HuH-7.5 (cell line): ENCODE data around the gene TBXAS1.

Experiments
- DNase-seq: peaks from one replicate; pipeline ENCODE4 v3.0.0; 2011; ENCODE audit warnings: low spot score

The TBXAS1 gene

DNA sequence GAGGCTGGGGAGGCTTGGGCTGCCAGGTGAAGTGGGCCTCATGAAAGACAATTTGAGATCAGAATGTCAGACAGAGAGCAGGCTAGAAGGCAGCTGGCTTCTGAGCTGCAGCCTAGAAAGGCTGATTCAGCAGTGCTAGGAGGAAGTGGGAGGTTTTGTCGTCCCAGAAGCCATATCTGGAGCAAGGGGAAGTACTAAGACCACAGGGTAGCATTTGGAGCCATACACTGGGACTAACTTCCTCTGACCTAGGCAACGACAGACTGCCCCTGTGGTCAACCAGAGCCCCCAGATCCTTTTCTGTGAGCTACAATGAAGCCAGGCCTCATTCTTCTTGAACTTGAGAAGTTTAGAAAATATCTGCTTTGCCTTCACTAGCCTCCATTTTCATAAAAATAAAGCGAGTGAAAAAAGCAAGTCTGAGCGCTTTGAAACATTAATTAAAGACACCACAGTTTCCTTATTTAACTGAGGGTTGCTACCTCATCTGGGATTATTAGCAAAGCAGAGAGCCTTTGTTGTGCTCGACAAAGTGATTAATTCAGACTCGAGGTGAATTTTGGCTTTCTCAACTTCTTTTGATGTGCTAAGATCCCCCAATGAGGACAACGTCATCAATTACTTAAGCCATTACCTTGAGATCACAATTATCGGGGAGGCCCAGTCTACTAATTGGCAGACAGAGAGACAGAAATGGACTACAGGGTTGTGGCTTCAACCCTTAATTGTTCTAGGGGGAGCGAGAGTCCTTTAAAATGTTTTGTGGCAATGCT is 26.6 kb downstream of the TBXAS1 start:
- DNase-seq, result no peak

DNA sequence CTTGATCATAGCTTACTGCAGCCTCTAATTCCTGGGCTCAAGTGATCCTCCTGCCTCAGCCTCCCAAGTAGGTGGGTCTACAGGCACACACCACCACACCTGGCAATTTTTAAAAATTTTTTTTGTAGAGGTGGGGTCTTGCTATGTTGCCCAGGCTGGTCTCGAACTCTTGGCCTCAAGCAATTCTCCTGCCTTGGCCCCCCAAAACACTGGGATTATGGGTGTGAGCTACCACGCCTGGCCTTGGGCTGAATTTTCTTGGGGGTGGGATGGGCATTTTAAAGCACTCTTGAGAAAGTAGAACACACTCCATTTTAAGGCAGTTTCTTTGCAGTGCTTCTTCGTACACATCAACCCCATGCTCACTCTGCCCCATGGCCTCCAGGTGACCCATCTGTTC is 28.7 kb downstream of the TBXAS1 start:
- DNase-seq, result no peak

DNA sequence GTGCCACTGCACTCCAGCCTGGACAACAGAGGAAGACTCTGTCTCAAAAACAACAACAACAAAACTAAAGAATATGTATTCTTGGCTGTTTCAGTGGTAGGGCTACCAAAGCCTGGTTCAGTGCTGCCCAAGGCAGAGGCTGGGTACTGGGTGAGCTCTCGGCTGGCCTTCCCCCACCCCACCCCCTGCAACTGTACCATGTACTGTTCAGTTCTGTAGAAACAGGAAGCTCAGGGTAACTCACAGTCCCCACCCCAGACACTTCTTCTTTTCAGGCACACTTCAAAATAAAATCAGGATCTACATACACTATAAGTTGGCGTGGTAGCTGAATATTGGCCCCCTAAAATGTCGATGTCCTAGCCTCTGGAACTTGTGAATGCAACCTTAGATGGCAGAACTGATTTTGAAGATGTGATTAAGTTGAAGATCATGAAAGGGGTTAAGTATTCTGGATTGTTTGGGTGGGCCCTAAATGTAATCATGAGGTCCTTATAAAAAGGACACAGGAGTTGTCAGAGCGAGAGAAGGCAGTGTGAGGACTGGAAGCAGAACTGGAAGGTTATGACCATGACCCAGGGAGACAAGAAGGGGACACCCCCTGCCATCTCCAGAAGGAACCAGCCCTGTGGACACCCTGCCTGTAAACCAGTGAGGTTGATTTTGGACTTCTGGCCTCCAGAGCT is 31.2 kb downstream of the TBXAS1 start:
- no peak for DNase-seq

DNA sequence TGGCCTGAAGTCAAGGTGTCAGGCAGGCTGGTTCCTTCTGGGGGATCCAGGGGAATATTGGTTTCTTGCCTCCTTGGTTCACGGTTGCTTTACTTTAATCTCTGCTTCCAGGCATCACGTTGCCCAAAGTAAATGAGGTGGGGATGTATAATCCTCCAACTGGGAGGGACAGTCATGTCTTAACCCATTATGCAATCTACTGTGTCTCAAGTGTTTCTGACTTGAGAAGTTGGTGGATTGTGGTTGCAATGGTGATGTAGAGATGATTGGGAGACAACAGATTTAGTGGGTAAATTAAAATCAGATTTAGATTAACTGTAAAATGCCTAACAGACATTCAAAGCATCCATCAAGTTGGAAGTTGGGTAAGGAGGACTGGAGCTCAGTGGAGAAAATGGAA is 32.7 kb downstream of the TBXAS1 start:
- no peak for DNase-seq

DNA sequence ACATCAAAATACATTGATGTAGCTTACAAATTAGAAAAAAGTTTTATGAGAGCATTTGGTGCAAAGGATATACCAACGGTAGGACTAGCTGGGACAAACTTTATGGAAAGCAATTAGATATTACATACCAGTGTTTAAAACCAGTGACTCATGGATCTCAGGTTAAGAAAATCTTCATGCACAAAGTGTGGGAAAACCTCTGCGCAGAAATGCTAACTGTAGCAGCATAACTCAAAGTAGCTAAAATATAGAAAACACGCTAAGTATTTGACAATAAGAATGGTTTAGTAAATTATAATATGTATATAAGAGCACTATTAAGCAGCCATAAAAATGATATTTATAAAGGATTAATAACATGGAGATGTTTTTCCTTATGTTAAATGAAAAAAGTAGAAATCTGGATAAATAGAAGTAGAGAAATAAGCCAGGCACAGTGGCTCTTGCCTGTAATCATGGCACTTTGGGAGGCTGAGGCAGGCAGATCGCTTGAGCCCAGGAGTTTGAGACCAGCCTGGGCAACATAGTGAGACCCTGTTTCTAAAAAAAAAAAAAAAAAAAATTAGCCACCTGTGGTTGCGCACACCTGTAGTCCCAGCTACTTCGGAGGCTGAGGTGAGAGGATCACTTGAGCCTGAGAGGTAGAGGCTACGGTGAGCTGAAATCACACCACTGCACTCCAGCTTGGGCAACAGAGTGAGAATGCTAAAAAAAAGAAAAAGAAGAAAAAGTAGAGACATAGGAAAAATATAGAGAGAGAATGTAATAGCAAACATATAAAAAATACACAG is 37.2 kb downstream of the TBXAS1 start:
- no peak for DNase-seq

DNA sequence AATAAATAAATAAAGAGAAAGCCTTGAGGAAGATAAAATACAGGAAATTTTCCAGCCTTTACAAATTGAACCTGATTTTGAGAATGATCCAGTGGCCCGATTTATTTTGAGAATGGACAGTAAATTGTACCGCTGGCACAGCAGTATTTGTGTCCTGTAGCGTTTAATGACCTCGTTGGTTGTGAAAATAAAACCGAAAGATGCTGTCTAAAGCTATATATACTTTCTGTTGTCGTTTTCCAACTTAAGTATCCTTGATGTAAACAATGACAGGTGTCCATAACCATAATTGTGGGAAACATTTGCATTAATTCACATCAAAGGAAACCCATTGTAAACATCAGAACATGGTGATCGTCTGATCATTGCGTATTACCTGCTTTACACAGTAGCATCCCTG is 38.8 kb downstream of the TBXAS1 start:
- DNase-seq, result no peak

DNA sequence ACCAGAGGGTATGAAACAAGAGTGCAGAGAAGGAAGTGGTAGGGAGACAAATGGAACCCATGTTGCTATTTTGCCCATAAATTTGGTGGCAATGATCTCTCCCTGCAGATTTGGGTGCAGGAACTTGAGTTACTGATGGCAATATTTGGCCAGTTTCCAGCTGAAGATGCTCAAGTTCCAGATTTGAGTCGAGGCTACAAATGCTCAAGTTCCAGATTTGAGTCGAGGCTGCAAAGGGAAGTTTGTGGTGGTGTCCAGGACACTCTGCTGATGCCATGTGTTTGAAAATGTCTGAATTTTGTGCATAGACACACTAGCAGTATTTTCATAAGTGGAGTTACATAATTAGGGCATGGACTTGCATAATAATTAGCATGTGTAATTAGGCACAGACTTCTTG is 40.8 kb downstream of the TBXAS1 start:
- DNase-seq, result no peak

DNA sequence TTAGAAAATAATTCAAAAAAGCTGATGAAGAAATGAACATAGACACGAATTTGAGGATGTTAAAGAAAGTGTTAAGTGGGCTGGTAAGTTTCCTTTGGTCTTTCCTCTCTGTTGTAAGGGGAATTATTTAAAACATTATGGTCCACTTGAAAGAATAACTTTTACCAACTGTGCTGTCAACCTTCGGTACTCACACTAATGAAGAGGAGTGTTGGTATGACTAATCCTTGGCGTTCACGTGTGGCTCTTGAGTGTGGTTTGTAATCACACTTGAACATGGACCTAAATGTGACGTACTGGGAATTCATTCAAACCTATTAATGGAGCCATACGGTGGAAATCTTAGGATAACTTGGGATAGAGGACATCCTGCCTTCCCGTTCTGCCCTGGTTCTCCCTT is 41.3 kb downstream of the TBXAS1 start:
- no peak for DNase-seq

DNA sequence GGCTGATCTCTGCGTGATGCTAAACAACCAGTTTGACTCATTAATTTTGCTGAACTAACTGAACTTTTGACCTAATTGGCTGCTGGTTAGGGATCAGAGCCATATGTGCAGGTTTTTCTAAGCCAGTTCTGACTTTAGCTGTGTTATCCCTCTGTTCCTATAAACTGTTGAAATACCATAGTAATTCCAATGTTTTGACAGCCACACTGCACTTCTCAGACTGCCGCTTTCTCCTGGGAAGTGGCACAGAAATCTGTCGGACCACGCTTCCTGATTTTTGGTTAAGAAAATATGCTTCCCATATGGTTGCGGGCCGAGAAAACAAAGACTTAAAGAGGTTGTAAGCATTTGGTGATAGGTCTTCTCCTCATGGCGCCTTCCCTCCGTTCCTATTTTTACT is 42.3 kb downstream of the TBXAS1 start:
- no peak for DNase-seq

DNA sequence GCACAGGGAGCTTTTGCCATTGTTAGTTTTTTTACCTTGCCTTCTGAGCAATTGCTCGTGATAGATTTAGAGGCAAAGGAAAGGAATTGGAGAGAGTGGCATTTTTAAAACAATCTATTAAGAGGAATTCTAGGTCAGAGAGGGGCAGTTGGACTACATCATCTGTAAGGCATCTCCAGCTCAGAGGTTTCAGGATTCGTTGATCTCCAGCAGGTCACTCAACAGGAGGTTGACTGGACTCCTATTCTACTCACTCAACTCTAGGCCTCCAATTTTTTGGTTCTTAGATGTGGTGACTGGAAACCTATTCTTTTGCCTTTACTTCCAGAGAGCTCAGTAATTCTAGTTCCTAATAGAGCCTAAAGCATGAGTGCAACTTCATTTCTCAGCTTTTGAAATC is 42.8 kb downstream of the TBXAS1 start:
- no peak for DNase-seq

DNA sequence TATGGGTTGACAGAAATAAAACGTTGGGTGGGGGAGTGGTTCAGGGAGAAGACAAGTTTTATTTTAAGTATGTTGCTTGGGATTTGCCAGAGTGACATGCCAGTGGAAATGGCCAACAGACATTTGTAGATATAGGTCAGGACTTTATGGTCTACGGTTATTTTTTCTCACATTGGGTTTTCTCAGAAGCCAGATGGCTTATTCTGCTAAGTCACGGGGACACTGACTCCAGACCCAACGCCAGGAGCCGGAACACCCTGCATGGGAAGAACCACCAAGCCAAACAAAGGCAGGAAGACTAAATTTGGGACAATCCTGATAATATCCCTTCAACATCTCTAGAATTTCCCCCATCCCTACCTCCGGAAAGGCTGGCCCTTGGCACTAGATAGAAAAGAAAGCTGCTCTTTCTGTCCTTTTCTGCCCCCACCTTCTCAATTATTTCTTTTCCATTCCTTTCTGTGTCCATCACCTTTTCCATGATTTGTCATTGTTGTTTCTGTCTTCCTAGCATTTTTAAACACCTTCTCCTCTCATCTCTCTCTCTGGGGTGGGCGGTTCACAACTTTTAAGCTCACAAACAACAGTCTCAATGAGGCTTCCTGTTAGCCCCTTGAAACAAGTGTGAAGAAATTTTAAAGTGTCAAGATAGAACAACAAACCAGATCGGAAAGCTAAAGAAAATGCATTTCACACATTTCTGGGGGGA is 44.7 kb downstream of the TBXAS1 start:
- no peak for DNase-seq

DNA sequence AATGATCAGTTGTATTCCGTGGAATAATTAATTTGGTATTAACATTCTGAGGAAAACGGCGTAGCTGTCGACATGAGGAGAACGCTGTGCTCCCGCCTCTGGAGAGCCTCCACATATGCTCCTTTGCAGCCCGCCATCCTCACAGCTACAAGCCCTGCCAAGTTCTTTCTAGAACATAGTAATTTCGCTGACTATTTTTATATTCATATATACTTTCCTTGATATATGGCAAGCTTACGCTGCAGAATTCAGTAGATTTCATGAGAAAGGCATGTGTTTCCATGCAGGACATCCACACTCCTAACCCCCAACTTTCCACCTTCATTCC is 45.2 kb downstream of the TBXAS1 start:
- DNase-seq, result no peak

DNA sequence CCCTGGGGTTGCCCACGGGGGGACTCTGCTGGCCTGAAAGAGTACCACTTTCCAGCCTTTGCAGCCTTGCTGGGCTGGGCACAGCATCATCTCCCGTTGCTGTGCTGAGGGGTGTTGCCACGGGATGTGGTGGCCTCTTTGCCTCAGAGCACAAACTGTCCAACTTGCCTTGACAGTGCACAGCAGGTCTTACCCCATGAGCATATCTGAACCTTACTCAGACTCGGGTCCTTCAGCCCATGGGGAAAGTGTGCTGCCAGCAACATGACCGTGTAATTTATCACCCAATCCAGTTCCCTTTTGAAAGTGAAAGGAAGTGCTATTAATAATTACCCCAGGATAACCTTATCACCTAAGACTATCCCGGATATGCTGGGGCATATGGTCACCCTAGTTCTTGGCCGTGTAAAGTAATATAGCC is 46.8 kb downstream of the TBXAS1 start:
- DNase-seq, result no peak

DNA sequence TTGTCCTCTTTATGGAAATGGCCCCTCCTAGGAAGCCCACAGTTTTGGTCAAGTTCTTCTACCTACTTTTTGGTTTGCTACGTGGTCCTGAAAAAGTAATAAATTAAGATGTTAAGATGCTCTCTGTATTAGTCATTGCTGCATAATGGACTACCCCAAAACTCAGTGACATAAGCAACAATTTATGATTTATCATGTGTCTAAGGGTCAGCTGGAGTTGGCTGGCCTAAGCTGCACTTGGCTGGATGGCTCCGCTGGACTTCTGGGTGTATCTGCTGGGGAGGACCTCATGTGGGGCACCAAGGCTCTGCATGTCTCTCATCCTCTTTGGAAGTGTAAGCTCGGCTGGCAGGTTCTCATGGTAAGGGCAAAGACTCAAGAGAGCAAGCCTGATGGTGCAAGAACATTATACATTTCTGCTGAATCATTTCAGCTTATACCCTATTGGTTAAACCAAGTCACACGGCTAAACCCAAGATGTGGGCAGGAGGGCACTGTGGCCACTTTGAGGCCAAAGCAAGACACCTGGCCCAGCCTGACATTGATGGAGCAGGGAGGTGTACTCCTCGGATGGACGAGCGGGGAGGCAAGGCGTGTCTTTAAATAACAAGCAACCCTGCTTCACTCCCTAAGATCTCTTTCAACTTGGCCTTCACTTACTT is 47.7 kb downstream of the TBXAS1 start:
- DNase-seq, result no peak

DNA sequence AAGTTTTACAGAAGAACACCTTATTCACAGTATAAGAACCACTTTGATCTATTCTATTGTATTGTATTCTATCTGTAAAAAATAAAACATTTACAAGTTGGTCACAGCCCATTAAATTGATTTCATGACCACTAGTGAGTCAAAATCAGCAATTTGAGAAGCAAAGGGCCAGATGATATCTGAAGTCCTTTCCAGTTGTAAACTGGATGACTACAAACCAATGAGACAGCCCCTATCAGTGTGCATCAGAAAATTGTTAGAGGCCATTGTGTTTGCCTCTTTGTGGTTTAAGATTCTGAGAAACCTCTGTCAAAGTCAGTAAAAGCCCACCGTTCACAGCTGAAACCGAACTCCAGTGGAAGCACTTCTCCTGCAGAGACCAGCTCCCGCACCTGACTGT is 54.8 kb downstream of the TBXAS1 start:
- DNase-seq, result no peak

DNA sequence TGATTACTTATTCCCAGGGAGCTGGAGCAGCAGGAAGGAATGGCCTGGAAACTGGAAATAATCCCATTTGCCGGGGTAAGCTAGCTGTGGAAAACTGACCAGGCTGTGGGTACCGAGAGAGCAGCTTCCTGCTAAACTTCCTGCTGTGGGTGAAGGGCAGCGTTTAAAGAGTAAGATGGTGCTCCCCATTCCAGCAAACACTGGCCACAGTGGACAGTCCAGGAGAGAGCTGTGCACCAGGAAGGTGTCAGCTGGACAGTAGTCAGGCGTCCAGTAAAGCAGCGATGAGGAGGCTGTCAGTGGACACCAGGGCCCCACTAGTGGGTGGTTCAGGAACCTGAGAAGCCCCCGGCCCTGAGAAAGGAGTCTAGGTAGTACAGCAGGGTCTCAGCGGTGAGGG is 55.4 kb downstream of the TBXAS1 start:
- DNase-seq, result no peak

DNA sequence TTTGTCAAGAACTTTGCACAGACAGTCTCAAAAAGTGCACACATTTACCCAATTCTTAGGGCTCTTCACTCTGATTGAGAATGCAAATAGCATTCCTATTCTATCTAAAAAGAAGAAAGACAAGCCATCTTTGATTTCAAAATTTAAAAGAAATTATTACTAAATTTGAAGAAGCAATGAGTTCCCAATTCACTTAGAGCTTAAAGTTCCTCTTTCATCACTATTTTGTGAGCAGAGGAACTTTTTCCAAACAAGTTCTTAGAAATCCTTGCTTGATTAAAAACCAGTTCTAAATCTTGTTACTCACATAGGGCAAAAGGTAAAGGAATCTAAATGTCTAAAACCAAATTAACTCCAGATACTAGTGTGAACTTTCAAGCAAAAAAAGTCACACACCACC is 56.4 kb downstream of the TBXAS1 start:
- no peak for DNase-seq

DNA sequence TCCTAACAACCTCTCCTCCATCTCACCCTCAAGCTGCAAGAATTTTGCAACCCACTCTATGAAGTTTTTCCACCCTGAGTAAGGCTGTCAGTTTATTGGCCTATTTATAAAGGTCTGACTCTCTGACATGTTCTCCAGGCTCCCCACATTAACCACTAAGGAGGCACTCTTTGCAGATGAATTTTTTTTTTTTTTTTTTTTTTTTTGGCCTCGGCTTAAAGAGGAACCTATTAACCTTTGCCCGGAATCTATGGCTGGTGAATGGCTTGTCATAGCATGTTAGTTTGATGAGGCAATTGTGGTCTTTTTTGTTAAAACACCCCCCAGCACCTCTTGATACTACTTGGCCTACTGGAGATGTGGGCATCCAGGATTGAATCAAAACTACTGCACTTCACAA is 57.1 kb downstream of the TBXAS1 start:
- DNase-seq, result no peak

DNA sequence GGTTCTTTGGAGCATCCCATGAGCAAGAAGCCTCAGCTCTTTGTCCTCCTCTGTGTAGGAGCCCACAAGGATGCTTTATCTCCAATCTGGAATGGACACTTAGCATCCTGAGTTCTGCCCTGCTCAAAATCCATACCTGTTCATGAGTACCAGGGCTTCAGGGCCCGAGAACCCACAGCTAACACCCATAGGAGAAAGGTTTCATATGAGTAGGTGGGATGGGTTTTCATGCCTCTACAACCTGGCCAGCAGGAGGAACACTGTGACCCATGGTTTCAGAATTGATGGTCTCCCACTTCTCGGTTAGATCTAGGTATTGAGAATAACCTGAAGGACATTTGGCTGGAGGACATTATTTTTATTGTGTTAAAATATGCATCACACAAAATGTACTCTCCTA is 57.8 kb downstream of the TBXAS1 start:
- DNase-seq, result no peak

DNA sequence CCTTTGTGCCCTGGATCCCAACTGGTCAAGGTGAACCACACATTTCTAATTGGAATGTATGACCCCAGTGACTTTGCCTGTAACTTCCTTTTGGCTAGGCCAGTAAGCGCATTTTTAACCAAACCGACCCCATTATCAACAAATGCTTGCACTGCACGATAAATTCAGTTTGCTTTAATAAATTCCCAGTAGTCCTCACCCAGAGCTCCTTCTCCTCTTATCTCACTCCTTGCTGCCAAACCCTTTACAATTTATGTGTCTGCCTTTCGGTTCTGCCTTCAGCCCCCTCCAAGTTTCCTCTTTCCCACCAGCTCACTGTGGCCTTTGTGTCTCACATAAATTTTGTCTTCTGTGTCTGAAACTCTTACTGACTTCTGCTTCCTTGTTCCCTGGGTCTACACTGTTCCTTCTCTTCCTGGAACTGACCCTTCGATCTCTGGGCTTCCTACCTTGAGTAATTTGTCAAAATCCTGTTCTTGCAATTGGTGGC is 59.0 kb downstream of the TBXAS1 start:
- DNase-seq, result no peak

DNA sequence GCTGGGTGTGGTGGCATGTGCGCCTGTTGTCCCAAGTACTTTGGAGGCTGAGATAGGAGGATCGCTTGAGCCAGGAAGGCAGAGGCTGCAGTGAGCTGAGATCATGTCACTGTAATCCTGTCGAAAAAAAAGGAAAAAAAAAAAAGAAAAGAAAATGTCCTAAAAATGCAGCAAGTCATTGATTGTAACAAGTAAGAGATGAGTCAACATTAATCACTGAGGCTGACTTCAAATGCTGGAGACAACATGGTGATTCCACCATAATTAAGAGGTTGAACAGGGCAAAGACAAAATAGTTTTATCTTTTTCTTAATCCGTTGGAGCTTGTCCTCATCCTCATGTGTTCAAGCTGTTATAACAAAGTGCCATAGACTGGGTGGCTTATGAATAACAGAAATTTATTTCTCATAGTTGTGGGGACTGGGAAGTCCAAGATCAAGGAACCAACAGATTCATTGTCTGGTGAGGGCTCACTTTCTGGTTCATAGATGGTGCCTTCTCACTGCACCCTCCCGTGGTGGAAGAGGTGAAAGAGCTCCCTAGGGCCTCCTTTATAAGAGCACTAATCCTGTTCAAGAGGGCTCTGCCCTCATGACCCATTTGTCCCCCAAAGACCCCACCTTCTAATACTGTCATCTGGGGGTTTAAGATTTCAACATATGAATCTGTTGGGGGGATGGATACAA is 60.3 kb downstream of the TBXAS1 start:
- no peak for DNase-seq
